Central memory CD4-positive, alpha-beta T cell (primary cell): Measurements from ENCODE around the gene CIDEA.

Experiments used
- DNase-seq: peaks from one replicate; pipeline ENCODE4 v3.0.0; 2022

Gene CIDEA

GRCh38 chr18:12276736-12277554, 22.8 kb downstream of the CIDEA start:
- DNase-seq, result no peak

- no peak for DNase-seq
Observed at GRCh38 chr18:12278215-12278671, 24.1 kb downstream of the CIDEA start.

- DNase-seq, result no peak
Observed at GRCh38 chr18:12278741-12279682, 24.9 kb downstream of the CIDEA start.

- no peak for DNase-seq
Observed at GRCh38 chr18:12279781-12280531, 25.8 kb downstream of the CIDEA start.

GRCh38 chr18:12281861-12282260, 27.7 kb downstream of the CIDEA start:
- no peak for DNase-seq

GRCh38 chr18:12282442-12283039, 28.4 kb downstream of the CIDEA start:
- no peak for DNase-seq

- DNase-seq, result no peak
Observed at GRCh38 chr18:12283256-12283655, 29.1 kb downstream of the CIDEA start.

- DNase-seq, result no peak
Observed at GRCh38 chr18:12283666-12284065, 29.5 kb downstream of the CIDEA start.

- DNase-seq, result no peak
Observed at GRCh38 chr18:12287131-12287681, 33.0 kb downstream of the CIDEA start.

- no peak for DNase-seq
Observed at GRCh38 chr18:12287684-12288402, 33.7 kb downstream of the CIDEA start.

GRCh38 chr18:12288403-12288755, 34.2 kb downstream of the CIDEA start:
- DNase-seq, result no peak

GRCh38 chr18:12290086-12290485, 35.9 kb downstream of the CIDEA start:
- DNase-seq, result no peak

GRCh38 chr18:12291161-12291560, 37.0 kb downstream of the CIDEA start:
- DNase-seq, result no peak

- DNase-seq, result no peak
Observed at GRCh38 chr18:12291690-12292089, 37.5 kb downstream of the CIDEA start.

GRCh38 chr18:12293831-12294230, 39.7 kb downstream of the CIDEA start:
- DNase-seq, result no peak

- DNase-seq, result no peak
Observed at GRCh38 chr18:12295389-12296086, 41.4 kb downstream of the CIDEA start.

- DNase-seq, result no peak
Observed at GRCh38 chr18:12296087-12296403, 41.9 kb downstream of the CIDEA start.

- DNase-seq, result no peak
Observed at GRCh38 chr18:12296457-12296856, 42.3 kb downstream of the CIDEA start.

- DNase-seq, result no peak
Observed at GRCh38 chr18:12299862-12300261, 45.7 kb downstream of the CIDEA start.

- DNase-seq, result no peak
Observed at GRCh38 chr18:12301263-12302005, 47.3 kb downstream of the CIDEA start.
